ENCODE measurements around the gene CT47C1.

DNA sequence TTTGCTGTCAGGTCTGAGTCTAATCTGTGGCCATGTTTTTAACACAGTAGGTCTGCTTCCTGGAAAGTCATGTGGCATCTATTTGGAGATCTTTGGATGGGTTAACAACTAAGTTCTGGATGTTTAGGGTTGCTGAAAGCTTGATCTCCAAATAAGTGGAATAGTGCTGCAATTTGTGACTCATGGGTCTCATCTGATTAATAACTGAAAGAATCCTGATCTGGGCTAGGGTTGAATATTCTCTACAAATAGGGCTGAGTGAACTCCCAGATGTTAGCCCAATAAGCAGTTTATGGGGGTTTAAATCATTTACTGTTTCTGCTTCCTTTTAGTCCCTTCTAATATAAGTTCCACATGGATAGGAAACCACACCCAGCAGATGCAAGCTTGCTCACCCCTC, 23.1 kb downstream of the CT47C1 start:
- TF ChIP-seq ZNF292 (tag by site-specific recombination; IDR thresholded peaks at IDR 0.05; ENCODE audit: borderline replicate concordance, low read depth) = no peak
- no peak for TF ChIP-seq ZFP37 (tag by site-specific recombination; IDR thresholded peaks at IDR 0.05)
- no peak for TF ChIP-seq ZFHX2 (tag by site-specific recombination; conservative IDR thresholded peaks at IDR 0.05)
- TF ChIP-seq ZBTB49 (tag by site-specific recombination; IDR thresholded peaks at IDR 0.05; ENCODE audit: low read depth) = no peak
- TF ChIP-seq, protein P1, sequence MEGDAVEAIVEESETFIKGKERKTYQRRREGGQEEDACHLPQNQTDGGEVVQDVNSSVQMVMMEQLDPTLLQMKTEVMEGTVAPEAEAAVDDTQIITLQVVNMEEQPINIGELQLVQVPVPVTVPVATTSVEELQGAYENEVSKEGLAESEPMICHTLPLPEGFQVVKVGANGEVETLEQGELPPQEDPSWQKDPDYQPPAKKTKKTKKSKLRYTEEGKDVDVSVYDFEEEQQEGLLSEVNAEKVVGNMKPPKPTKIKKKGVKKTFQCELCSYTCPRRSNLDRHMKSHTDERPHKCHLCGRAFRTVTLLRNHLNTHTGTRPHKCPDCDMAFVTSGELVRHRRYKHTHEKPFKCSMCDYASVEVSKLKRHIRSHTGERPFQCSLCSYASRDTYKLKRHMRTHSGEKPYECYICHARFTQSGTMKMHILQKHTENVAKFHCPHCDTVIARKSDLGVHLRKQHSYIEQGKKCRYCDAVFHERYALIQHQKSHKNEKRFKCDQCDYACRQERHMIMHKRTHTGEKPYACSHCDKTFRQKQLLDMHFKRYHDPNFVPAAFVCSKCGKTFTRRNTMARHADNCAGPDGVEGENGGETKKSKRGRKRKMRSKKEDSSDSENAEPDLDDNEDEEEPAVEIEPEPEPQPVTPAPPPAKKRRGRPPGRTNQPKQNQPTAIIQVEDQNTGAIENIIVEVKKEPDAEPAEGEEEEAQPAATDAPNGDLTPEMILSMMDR (tag by site-specific recombination; IDR thresholded peaks at IDR 0.05) = no peak
- TF ChIP-seq MEIS1 (CRISPR knock-in tag; IDR thresholded peaks at IDR 0.05; ENCODE audit: borderline replicate concordance) = no peak
- TF ChIP-seq ZNF266 (tag by site-specific recombination; IDR thresholded peaks at IDR 0.05; ENCODE audit: low read depth) = no peak
- TF ChIP-seq ZBTB1 (tag by site-specific recombination; IDR thresholded peaks at IDR 0.05) = no peak
- no peak for TF ChIP-seq ATF2 (tag by site-specific recombination; IDR thresholded peaks at IDR 0.05; ENCODE audit: low read depth)
- no peak for TF ChIP-seq HOXA7 (CRISPR knock-in tag; IDR thresholded peaks at IDR 0.05; ENCODE audit: borderline replicate concordance)
- no peak for TF ChIP-seq REST (tag by site-specific recombination; IDR thresholded peaks at IDR 0.05)
